HTERT RPE-1 (cell line): Measurements from ENCODE around the gene RAB3A.

Source experiments
- in situ Hi-C: fragments of 300-500 bp; cut with MboI; formaldehyde crosslinking; loops from 4 replicates; pipeline ENCODE4 v1.14.3; 2020; ENCODE audit warnings: low sequenced_read_pairs

Gene RAB3A

DNA sequence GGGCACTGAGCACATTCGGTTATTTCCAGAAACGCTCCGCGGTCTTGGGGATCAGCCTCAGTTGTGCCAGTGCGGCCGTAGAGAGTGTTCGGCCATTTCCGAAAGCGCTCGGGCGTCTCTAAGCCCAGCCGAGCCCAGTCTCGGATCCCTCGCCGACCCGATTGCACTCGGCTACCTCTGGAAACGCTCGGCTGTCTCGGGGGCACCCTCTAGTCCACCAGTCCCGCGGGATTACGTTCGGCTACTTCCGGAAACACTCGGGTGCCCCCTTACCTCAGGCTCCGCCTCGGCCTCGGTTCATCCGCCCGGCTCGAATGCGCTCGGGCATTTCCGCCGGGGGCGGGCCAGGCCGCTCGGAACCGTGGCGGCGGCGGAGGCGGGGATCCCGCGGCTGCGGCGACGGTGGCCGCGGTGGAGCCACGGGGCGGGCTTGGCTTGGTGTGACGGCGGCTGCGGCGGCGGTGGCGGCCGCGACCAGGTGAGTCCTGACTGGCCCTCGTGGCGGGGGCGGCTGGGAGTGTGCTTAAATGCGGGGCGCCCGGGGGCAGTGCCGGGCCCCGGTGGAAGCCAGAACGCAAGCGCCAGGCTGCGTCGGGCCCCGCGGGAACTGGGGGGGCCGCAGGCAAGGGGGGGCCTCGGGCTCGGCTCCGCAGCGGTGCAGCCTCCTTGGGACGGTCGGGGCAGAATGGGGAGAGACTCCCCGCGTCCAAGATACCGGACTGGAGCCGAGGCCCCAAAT lies 50.9 kb downstream of the RAB3A start, which contains the start of gene PIK3R2:
PIK3R2 (plus strand) TSS at position 347 of the 739 bp plus-strand sequence. CDS start 2,717 bp downstream, outside the sequence.
- in situ Hi-C loops: no loop called here

DNA sequence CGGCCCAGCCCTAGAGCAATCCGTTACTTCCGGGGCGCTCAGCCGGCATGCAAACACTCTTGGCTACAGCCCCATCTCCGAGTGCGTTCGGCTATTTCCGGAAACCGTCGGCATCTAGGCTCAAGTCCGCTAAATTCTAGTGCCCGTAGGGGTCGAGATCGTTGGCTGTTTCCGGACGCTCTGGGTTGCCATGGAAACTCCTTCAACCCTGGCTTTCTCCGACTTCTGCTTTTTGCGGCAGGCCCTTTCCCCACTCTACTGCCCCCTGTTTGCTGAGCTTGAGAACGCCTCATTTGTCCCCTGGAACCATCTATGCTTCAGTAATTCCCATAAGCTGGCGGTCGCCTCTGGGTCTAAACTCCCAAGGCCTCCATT lies 51.4 kb downstream of the RAB3A start:
- in situ Hi-C loops: no loop called here

DNA sequence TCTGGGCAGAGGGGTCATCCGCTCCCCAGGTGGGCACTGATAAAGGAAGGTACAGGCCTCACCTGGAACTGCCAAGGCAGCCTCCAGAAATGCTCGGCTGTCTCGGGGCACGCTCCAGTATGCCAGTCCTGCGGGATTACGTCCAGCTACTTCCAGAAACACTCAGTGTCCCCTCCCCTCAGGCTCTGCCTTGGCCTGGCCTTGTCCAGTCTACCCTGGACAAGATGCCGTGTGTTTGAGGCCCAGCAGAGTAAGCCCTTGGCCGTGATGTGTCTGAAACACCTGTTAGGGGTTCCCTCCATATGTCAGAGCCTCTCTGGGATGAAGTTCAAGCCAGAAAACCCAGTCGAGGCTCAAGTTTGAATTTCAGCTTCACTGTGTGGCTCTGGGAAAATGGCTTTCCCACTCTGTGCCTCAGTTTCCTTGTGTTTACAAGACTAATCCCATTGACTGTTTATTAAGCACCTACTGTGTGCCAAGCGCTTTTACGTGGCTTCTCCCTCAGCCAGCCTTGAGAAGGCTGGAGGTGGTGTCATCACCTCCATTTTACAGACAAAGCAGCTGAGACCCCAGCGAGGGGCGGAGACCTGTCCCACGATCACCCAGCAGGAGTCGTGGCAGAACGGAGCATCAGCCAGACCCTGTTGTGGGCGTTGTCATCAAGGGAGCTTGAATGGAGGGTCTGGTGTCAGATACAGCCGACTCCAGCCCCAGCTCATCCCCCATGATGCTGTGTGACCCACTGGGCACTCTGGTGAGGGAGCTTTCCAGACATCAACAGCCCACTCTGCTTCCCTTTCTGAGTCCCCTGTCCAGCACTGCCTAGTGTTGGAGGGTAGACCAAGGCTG lies 52.8 kb downstream of the RAB3A start:
- in situ Hi-C loops: no loop called here

DNA sequence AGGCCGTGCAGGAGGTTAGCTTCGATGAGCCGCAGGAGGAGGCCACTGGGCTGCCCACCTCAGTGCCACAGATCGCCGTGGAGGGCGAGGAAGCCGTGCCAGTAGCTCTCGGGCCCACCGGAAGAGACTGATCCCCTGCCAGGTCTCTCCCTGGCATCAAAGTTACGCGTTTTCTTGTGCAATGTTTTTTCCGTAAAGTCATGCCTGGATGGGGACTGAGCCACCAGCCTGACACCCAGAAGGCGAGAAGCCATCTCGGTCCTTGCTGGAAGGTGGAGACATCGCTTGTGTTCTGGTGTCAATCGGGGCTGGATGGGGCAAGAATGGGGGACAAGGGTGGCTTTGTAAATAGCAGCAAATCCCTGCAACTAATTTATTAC lies 54.3 kb downstream of the RAB3A start:
- in situ Hi-C loops: no loop called here

- in situ Hi-C loops: no loop called here
These were observed 56.4 kb downstream of the RAB3A start for GRCh38 chr19:18147396-18147795.
